ENCODE measurements around the gene SOX13.

DNA sequence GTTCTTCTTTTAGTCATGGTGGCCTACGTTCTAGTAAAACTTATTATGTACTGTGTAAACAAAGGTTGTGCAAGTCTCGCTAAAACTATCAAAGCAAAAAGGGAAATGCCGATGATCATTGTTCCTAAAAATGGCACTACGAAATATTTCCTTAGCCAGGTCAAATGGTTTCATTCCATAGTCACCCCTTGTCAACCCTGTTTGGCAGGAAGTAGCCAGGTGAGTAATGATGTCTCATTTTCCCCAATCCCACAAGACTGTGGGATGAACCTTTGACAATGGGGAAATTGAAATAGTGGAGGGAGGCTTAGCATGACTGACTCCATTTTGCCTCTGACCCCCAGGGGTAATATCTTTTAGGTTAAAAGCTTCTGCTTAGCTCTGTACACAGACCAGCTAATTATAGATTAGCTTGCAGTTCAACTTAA lies 98.8 kb downstream of the SOX13 start:
- TF ChIP-seq USF2 (CRISPR knock-in tag; IDR thresholded peaks at IDR 0.05), result no peak
- no peak for TF ChIP-seq ETV6 (CRISPR knock-in tag; IDR thresholded peaks at IDR 0.05)
- no peak for TF ChIP-seq CTCF (IDR thresholded peaks at IDR 0.05)
- no peak for TF ChIP-seq ZBTB21 (CRISPR knock-in tag; IDR thresholded peaks at IDR 0.05; ENCODE audit: borderline replicate concordance)
- TF ChIP-seq FOXJ3 (CRISPR knock-in tag; IDR thresholded peaks at IDR 0.05; ENCODE audit: borderline replicate concordance), result no peak
- no peak for TF ChIP-seq ZNF512 (CRISPR knock-in tag; IDR thresholded peaks at IDR 0.05; ENCODE audit: borderline replicate concordance)
- TF ChIP-seq ZNF263 (CRISPR knock-in tag; IDR thresholded peaks at IDR 0.05; ENCODE audit: low read depth), result no peak

All from WTC11 (cell line).